ENCODE measurements around the gene PARD3. TPM values are rescaled to one million over a fixed set of nuclear protein-coding genes. Genes with fewer than 3 reads are reported as not detected.

PARD3 gene
- total RNA-seq, 1 donor from 2014 or later, result 0.11 TPM

GRCh38 chr10:34791947-34792346 lies 23.1 kb downstream of the PARD3 start:
- H3K4me1 Mint-ChIP-seq, result no peaks in the 10 kb centered on the region

DNA sequence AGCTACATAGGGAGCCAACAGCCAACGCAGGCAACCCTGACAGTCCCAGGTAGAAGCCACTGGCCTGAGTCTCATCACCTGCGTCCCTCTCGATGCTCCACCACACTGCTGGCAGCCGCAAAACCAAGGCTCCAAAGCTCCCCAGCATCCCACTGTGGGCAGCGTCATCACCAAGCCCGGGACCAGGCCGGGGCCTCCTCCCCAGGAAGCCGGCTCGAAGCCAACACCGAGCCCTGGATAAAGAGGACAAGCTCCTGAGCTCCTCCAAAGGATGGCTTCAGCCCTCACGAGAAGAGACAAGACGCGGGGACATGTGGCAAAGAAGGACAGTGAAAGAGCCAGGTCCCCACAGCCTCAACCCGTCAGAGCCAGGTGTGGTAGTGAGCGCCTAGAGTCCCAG lies 23.9 kb downstream of the PARD3 start:
- ATAC-seq (ENCODE audit: low read depth), result no peak
- intact Hi-C loops (cut with micrococcal nuclease), result no loop called here
- Mint-ChIP-seq H3K36me3 (ENCODE audit: low read depth) (no peaks in the 10 kb centered on the region), H3K27ac (no peak overlapping the region), H3K4me3 (no peak overlapping the region), H3K27me3 (peaks cover 3% of the 10 kb centered on the region), H3K9me3 (no peaks in the 10 kb centered on the region), H3K4me1 (no peaks in the 10 kb centered on the region)
- DNase-seq, result no peak
- ChIA-PET POLR2A (no interaction called here), CTCF (no interaction called here)
- TF ChIP-seq, protein P1, sequence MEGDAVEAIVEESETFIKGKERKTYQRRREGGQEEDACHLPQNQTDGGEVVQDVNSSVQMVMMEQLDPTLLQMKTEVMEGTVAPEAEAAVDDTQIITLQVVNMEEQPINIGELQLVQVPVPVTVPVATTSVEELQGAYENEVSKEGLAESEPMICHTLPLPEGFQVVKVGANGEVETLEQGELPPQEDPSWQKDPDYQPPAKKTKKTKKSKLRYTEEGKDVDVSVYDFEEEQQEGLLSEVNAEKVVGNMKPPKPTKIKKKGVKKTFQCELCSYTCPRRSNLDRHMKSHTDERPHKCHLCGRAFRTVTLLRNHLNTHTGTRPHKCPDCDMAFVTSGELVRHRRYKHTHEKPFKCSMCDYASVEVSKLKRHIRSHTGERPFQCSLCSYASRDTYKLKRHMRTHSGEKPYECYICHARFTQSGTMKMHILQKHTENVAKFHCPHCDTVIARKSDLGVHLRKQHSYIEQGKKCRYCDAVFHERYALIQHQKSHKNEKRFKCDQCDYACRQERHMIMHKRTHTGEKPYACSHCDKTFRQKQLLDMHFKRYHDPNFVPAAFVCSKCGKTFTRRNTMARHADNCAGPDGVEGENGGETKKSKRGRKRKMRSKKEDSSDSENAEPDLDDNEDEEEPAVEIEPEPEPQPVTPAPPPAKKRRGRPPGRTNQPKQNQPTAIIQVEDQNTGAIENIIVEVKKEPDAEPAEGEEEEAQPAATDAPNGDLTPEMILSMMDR (IDR thresholded peaks at IDR 0.05), result no peak

More at GRCh38 chr10:34791947-34792346, 23.1 kb downstream of the PARD3 start:
- Mint-ChIP-seq H3K27ac (no peak overlapping the region), H3K36me3 (ENCODE audit: low read depth) (no peaks in the 10 kb centered on the region), H3K4me3 (no peak overlapping the region), H3K9me3 (no peaks in the 10 kb centered on the region), H3K27me3 (peaks cover 3% of the 10 kb centered on the region)
- CTCF ChIA-PET, result no interaction called here
- TF ChIP-seq, protein P1 (IDR thresholded peaks at IDR 0.05), result no peak
- no peak for DNase-seq
- ATAC-seq (ENCODE audit: low read depth), result no peak
- intact Hi-C loops (cut with micrococcal nuclease), result no loop called here
- POLR2A ChIA-PET, result no interaction called here

- POLR2A ChIA-PET, result no interaction called here
Measured at GRCh38 chr10:34789966-34790506, 25.1 kb downstream of the PARD3 start.

GRCh38 chr10:34786464-34786863 lies 28.6 kb downstream of the PARD3 start:
- H3K9me3 Mint-ChIP-seq, result no peaks in the 10 kb centered on the region
- ChIA-PET CTCF (no interaction called here), POLR2A (no interaction called here)
- no peak for DNase-seq
- TF ChIP-seq, protein P1 (IDR thresholded peaks at IDR 0.05), result no peak
- no peaks in the 10 kb centered on the region for H3K36me3 Mint-ChIP-seq (ENCODE audit: low read depth)
- intact Hi-C loops (cut with micrococcal nuclease), result no loop called here
- ATAC-seq (ENCODE audit: low read depth), result no peak
- no peak overlapping the region for H3K4me3 Mint-ChIP-seq
- H3K27me3 Mint-ChIP-seq, result peaks cover 5% of the 10 kb centered on the region
- no peaks in the 10 kb centered on the region for H3K4me1 Mint-ChIP-seq
- H3K27ac Mint-ChIP-seq, result no peak overlapping the region

More at GRCh38 chr10:34789966-34790506, 25.1 kb downstream of the PARD3 start:
- no peak overlapping the region for H3K27ac Mint-ChIP-seq
- peaks cover 3% of the 10 kb centered on the region for H3K27me3 Mint-ChIP-seq
- intact Hi-C loops (cut with micrococcal nuclease), result no loop called here
- H3K4me3 Mint-ChIP-seq, result no peak overlapping the region
- no peak for ATAC-seq (ENCODE audit: low read depth)
- H3K36me3 Mint-ChIP-seq (ENCODE audit: low read depth), result no peaks in the 10 kb centered on the region
- H3K9me3 Mint-ChIP-seq, result no peaks in the 10 kb centered on the region
- CTCF ChIA-PET, result no interaction called here
- no peaks in the 10 kb centered on the region for H3K4me1 Mint-ChIP-seq
- no peak for DNase-seq
- TF ChIP-seq, protein P1 (IDR thresholded peaks at IDR 0.05), result no peak

DNA sequence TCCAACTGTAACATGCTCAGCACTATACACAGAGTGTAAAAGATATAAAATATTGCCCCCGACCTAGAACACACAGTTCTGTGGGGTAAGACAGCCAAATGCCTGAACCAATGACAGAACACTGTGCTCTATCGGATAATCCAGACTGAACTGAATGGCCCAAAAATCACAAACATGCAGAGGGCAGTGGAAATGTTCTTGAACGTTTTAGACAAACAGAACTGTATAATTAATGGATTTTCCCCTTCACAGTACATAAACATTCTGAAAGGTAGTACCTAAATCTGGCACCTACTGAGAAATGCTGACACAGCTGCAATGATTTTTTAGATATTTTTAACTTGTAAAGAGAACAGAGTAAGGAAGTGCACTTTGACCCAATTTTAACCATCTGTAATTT lies 33.4 kb downstream of the PARD3 start:
- peaks cover 7% of the 10 kb centered on the region for H3K4me1 Mint-ChIP-seq
- intact Hi-C loops (cut with micrococcal nuclease), result no loop called here
- ChIA-PET POLR2A (no interaction called here), CTCF (no interaction called here)
- no peak overlapping the region for H3K4me3 Mint-ChIP-seq
- ATAC-seq (ENCODE audit: low read depth), result no peak
- DNase-seq, result no peak
- H3K27me3 Mint-ChIP-seq, result peaks cover 12% of the 10 kb centered on the region
- no peaks in the 10 kb centered on the region for H3K9me3 Mint-ChIP-seq
- TF ChIP-seq, protein P1 (IDR thresholded peaks at IDR 0.05), result no peak
- no peaks in the 10 kb centered on the region for H3K36me3 Mint-ChIP-seq (ENCODE audit: low read depth)
- H3K27ac Mint-ChIP-seq, result no peak overlapping the region

Data from activated B cell treated with CpG ODN at 0.5 μM for 24 hours (primary cell).